Activated naive CD4-positive, alpha-beta T cell treated with anti-CD3 and anti-CD28 coated beads, Interleukin-2, amount 10 ng/mL, durations not matched to agents 7 days and 5 days (primary cell): ENCODE results near the gene CENPB.
"Not testable (repeated sequence)": the region's sequence is repeated elsewhere in the genome, so short reads cannot be mapped to it uniquely, and the experiment has no call there.

Source experiments
- CTCF ChIA-PET: fragments of 350-600 bp; sonication (Branson Sonifier 250); formaldehyde crosslinking; loops from one replicate; lab custom pipeline; 2021; ENCODE audit warnings: antibody characterized with exemption; lab: Charles Lee
- DNase-seq: peaks from one replicate; pipeline ENCODE4 v3.0.0-alpha.2; 2020
- H3K27ac Mint-ChIP-seq: one replicate; pipeline ENCODE4 v1.8.0; 2021; ENCODE audit warnings: mild to moderate bottlenecking, moderate library complexity, mixed read lengths
- H3K27me3 Mint-ChIP-seq: one replicate; pipeline ENCODE4 v1.8.0; 2021; ENCODE audit warnings: mild to moderate bottlenecking, mixed read lengths
- H3K36me3 Mint-ChIP-seq: one replicate; pipeline ENCODE4 v1.8.0; 2021; ENCODE audit warnings: mixed read lengths
- H3K4me1 Mint-ChIP-seq: one replicate; pipeline ENCODE4 v1.8.0; 2021; ENCODE audit warnings: mixed read lengths
- H3K4me3 Mint-ChIP-seq: one replicate; pipeline ENCODE4 v1.8.0; 2021; ENCODE audit warnings: mild to moderate bottlenecking, moderate library complexity, mixed read lengths
- H3K9me3 Mint-ChIP-seq: one replicate; pipeline ENCODE4 v1.8.0; 2021; ENCODE audit warnings: mixed read lengths

CENPB gene

GRCh38 chr20:3786665-3787323 lies at the start of gene CENPB:
TSS of gene CENPB (minus strand) at chr20:3786740. CDS start at chr20:3786483, 257 bp downstream.
- H3K36me3 Mint-ChIP-seq = peaks cover 17% of the 10 kb centered on the region
- H3K9me3 Mint-ChIP-seq = no peaks in the 10 kb centered on the region
- peaks cover 52% of the 10 kb centered on the region for H3K4me1 Mint-ChIP-seq
- H3K27ac Mint-ChIP-seq = peak within 1 kb of the TSS; percentile 84
- H3K27me3 Mint-ChIP-seq = peaks cover 14% of the 10 kb centered on the region
- DNase-seq = peak; percentile 91
- CTCF ChIA-PET = interaction anchor here (0.7 to 6.9 kb wide), 9 partner anchors 8 to 69 kb away, joined by 3 to 52 read pairs (median 6); partner anchors contain the start of genes ADISSP and AP5S1
- peak within 1 kb of the TSS; percentile 81 for H3K4me3 Mint-ChIP-seq

- H3K4me1 Mint-ChIP-seq = peaks cover 21% of the 10 kb centered on the region
- no peaks in the 10 kb centered on the region for H3K36me3 Mint-ChIP-seq
- DNase-seq = no peak
- no peaks in the 10 kb centered on the region for H3K9me3 Mint-ChIP-seq
- H3K4me3 Mint-ChIP-seq = no peak overlapping the region
- no peak overlapping the region for H3K27ac Mint-ChIP-seq
- H3K27me3 Mint-ChIP-seq = no peaks in the 10 kb centered on the region
- CTCF ChIA-PET = interaction anchor here (2.0 kb wide), 1 partner anchor 16 kb away, joined by 9 read pairs; the partner anchor contains the start of gene AP5S1
Observed at GRCh38 chr20:3836132-3836531, 49.6 kb upstream of the CENPB start.

- H3K36me3 Mint-ChIP-seq = peaks cover 16% of the 10 kb centered on the region
- DNase-seq, H3K27me3 Mint-ChIP-seq, H3K27ac Mint-ChIP-seq, H3K4me1 Mint-ChIP-seq, H3K9me3 Mint-ChIP-seq, H3K4me3 Mint-ChIP-seq: not testable (repeated sequence)
- CTCF ChIA-PET = interaction anchor here (1.3 kb wide), 1 partner anchor 9 kb away, joined by 4 read pairs; no protein-coding TSS in a partner anchor
Observed at GRCh38 chr20:3829891-3830290, 43.4 kb upstream of the CENPB start.

- no peak overlapping the region for H3K4me3 Mint-ChIP-seq
- no peaks in the 10 kb centered on the region for H3K4me1 Mint-ChIP-seq
- H3K9me3 Mint-ChIP-seq = no peaks in the 10 kb centered on the region
- H3K36me3 Mint-ChIP-seq = peaks cover 18% of the 10 kb centered on the region
- H3K27me3 Mint-ChIP-seq = no peaks in the 10 kb centered on the region
- DNase-seq = no peak
- H3K27ac Mint-ChIP-seq = no peak overlapping the region
- CTCF ChIA-PET = interaction anchor here (0.7 kb wide), 1 partner anchor 228 kb away, joined by 3 read pairs; no protein-coding TSS in a partner anchor
Observed at GRCh38 chr20:3828798-3829197, 42.3 kb upstream of the CENPB start.

- no peaks in the 10 kb centered on the region for H3K9me3 Mint-ChIP-seq
- no peak for DNase-seq
- H3K4me3 Mint-ChIP-seq = no peak overlapping the region
- no peaks in the 10 kb centered on the region for H3K27me3 Mint-ChIP-seq
- CTCF ChIA-PET = interaction anchor here (1.1 kb wide), 1 partner anchor 29 kb away, joined by 3 read pairs; no protein-coding TSS in a partner anchor
- H3K27ac Mint-ChIP-seq = no peak overlapping the region
- peaks cover 26% of the 10 kb centered on the region for H3K36me3 Mint-ChIP-seq
- H3K4me1 Mint-ChIP-seq = peaks cover 6% of the 10 kb centered on the region
Observed at GRCh38 chr20:3826420-3826819, 39.9 kb upstream of the CENPB start.

- peaks cover 29% of the 10 kb centered on the region for H3K36me3 Mint-ChIP-seq
- no peak overlapping the region for H3K27ac Mint-ChIP-seq
- CTCF ChIA-PET = interaction anchor here (0.6 kb wide), 1 partner anchor 71 kb away, joined by 3 read pairs; no protein-coding TSS in a partner anchor
Observed at GRCh38 chr20:3825526-3825925, 39.0 kb upstream of the CENPB start.

GRCh38 chr20:3823881-3824280 lies 37.3 kb upstream of the CENPB start:
- Mint-ChIP-seq H3K4me3 (no peak overlapping the region), H3K27ac (no peak overlapping the region), H3K27me3 (no peaks in the 10 kb centered on the region), H3K9me3 (no peaks in the 10 kb centered on the region), H3K36me3 (peaks cover 24% of the 10 kb centered on the region), H3K4me1 (peaks cover 24% of the 10 kb centered on the region)
- CTCF ChIA-PET = interaction anchor here (1.3 kb wide), 1 partner anchor 31 kb away, joined by 4 read pairs; no protein-coding TSS in a partner anchor
- DNase-seq = no peak

More at GRCh38 chr20:3825526-3825925, 39.0 kb upstream of the CENPB start:
- H3K4me3 Mint-ChIP-seq = no peak overlapping the region
- peaks cover 13% of the 10 kb centered on the region for H3K4me1 Mint-ChIP-seq
- no peaks in the 10 kb centered on the region for H3K9me3 Mint-ChIP-seq
- no peak for DNase-seq
- H3K27me3 Mint-ChIP-seq = no peaks in the 10 kb centered on the region

- no peak for DNase-seq
- Mint-ChIP-seq H3K36me3 (peaks cover 22% of the 10 kb centered on the region), H3K4me1 (peaks cover 40% of the 10 kb centered on the region), H3K4me3 (peak overlapping the region; percentile 83), H3K27ac (peak overlapping the region; percentile 92), H3K27me3 (no peaks in the 10 kb centered on the region), H3K9me3 (no peaks in the 10 kb centered on the region)
- CTCF ChIA-PET = interaction anchor here (3.6 kb wide), 1 partner anchor 33 kb away, joined by 18 read pairs; no protein-coding TSS in a partner anchor
Observed at GRCh38 chr20:3821996-3822395, 35.5 kb upstream of the CENPB start.

GRCh38 chr20:3820901-3821727 lies 34.6 kb upstream of the CENPB start:
- H3K27me3 Mint-ChIP-seq = no peaks in the 10 kb centered on the region
- CTCF ChIA-PET = interaction anchor here (0.7 to 3.8 kb wide), 21 partner anchors 9 to 244 kb away, joined by 3 to 52 read pairs (median 4); partner anchors contain the start of genes ADISSP, CDC25B, CENPB and SPEF1
- peaks cover 48% of the 10 kb centered on the region for H3K4me1 Mint-ChIP-seq
- H3K36me3 Mint-ChIP-seq = peaks cover 17% of the 10 kb centered on the region
- peak overlapping the region; percentile 92 for H3K27ac Mint-ChIP-seq
- no peaks in the 10 kb centered on the region for H3K9me3 Mint-ChIP-seq
- no peak for DNase-seq
- peak overlapping the region; percentile 83 for H3K4me3 Mint-ChIP-seq

GRCh38 chr20:3820048-3820900 lies 33.7 kb upstream of the CENPB start, which contains the start of gene AP5S1:
TSS of gene AP5S1 (plus strand) at chr20:3820547. CDS start at chr20:3822118, 1,571 bp downstream.
- peak; percentile 95 for DNase-seq
- H3K4me3 Mint-ChIP-seq = peak within 1 kb of the TSS; percentile 83

GRCh38 chr20:3819411-3820047 lies 33.0 kb upstream of the CENPB start:
- Mint-ChIP-seq H3K27me3 (no peaks in the 10 kb centered on the region), H3K4me3 (peak overlapping the region; percentile 83), H3K4me1 (peaks cover 63% of the 10 kb centered on the region), H3K9me3 (no peaks in the 10 kb centered on the region), H3K36me3 (peaks cover 14% of the 10 kb centered on the region), H3K27ac (peak overlapping the region; percentile 89)
- CTCF ChIA-PET = interaction anchor here (0.6 to 3.8 kb wide), 17 partner anchors 8 to 337 kb away, joined by 3 to 52 read pairs (median 7); partner anchors contain the start of genes ADISSP, CDC25B, CENPB and SPEF1
- DNase-seq = no peak

More at GRCh38 chr20:3820048-3820900, 33.7 kb upstream of the CENPB start, which contains the start of gene AP5S1:
- Mint-ChIP-seq H3K27ac (peak within 1 kb of the TSS; percentile 92), H3K4me1 (peaks cover 56% of the 10 kb centered on the region), H3K9me3 (no peaks in the 10 kb centered on the region), H3K36me3 (peaks cover 16% of the 10 kb centered on the region), H3K27me3 (no peaks in the 10 kb centered on the region)
- CTCF ChIA-PET = interaction anchor here (0.7 to 3.8 kb wide), 22 partner anchors 9 to 244 kb away, joined by 3 to 52 read pairs (median 4); partner anchors contain the start of genes ADISSP, CDC25B, CENPB and SPEF1
